Osteoblast (primary cell): ENCODE results near the gene CACHD1. TPM values are rescaled to one million over a fixed set of nuclear protein-coding genes. Genes with fewer than 3 reads are reported as not detected.

ENCODE experiments used
- DNase-seq: peaks from one replicate; pipeline ENCODE4 v3.0.0; 2011; ENCODE audit warnings: low spot score, mixed read lengths; ENCODE audit not compliant: insufficient read length; ENCODE audit errors: missing footprints
- H2AFZ ChIP-seq: 2 replicates; pipeline ENCODE4 v1.6.0; 2011; ENCODE audit warnings: mild to moderate bottlenecking, low read length
- H3K27ac ChIP-seq: 2 replicates; pipeline ENCODE4 v1.5.1; 2011; ENCODE audit warnings: mild to moderate bottlenecking, low read depth, low read length, moderate library complexity
- H3K27me3 ChIP-seq: 2 replicates; pipeline ENCODE4 v1.6.0; 2012; ENCODE audit warnings: mild to moderate bottlenecking, control low read depth, inconsistent platforms, low read length, moderate library complexity; ENCODE audit not compliant: insufficient read depth
- H3K36me3 ChIP-seq: 2 replicates; pipeline ENCODE4 v1.5.1; 2011; ENCODE audit warnings: mild to moderate bottlenecking, low read length, control low read depth, moderate library complexity; ENCODE audit not compliant: insufficient read depth
- H3K4me1 ChIP-seq: 2 replicates; pipeline ENCODE4 v1.5.1; 2011; ENCODE audit warnings: mild to moderate bottlenecking, low read length, control low read depth, moderate library complexity; ENCODE audit not compliant: insufficient read depth
- H3K4me2 ChIP-seq: 2 replicates; pipeline ENCODE4 v1.6.0; 2011; ENCODE audit warnings: mild to moderate bottlenecking, low read length; ENCODE audit not compliant: insufficient read depth
- H3K4me3 ChIP-seq: fragments of 200-600 bp; sonication (generic); 3 replicates; pipeline ENCODE4 v1.5.1; 2012; ENCODE audit warnings: mild to moderate bottlenecking, low read length, inconsistent platforms; ENCODE audit not compliant: insufficient read depth
- H3K79me2 ChIP-seq: 2 replicates; pipeline ENCODE4 v1.6.0; 2012; ENCODE audit warnings: mild to moderate bottlenecking, low read length, control low read depth, inconsistent platforms; ENCODE audit not compliant: insufficient read depth
- H3K9me3 ChIP-seq: 2 replicates; pipeline ENCODE4 v1.5.1; 2011; ENCODE audit warnings: low read depth, low read length, control low read depth
- H4K20me1 ChIP-seq: 2 replicates; pipeline ENCODE4 v1.6.0; 2012; ENCODE audit warnings: mild to moderate bottlenecking, low read length, control low read depth; ENCODE audit not compliant: insufficient read depth
- total RNA-seq: library from RNA; depleted of rRNA; stranded (reverse); fragments of >200 nt; gene quantifications from 2 replicates; pipeline ENCODE4 v1.2.3, GENCODE V29; 2012
- TF ChIP-seq, protein P1 (sequence below): IDR thresholded peaks from 2 replicates; pipeline ENCODE4 v1.5.1; 2011; ENCODE audit warnings: mild to moderate bottlenecking, low read depth, low read length, moderate library complexity; ENCODE audit errors: extremely low read depth

CACHD1 gene
- total RNA-seq, 1 donor = 5.1 TPM

DNA sequence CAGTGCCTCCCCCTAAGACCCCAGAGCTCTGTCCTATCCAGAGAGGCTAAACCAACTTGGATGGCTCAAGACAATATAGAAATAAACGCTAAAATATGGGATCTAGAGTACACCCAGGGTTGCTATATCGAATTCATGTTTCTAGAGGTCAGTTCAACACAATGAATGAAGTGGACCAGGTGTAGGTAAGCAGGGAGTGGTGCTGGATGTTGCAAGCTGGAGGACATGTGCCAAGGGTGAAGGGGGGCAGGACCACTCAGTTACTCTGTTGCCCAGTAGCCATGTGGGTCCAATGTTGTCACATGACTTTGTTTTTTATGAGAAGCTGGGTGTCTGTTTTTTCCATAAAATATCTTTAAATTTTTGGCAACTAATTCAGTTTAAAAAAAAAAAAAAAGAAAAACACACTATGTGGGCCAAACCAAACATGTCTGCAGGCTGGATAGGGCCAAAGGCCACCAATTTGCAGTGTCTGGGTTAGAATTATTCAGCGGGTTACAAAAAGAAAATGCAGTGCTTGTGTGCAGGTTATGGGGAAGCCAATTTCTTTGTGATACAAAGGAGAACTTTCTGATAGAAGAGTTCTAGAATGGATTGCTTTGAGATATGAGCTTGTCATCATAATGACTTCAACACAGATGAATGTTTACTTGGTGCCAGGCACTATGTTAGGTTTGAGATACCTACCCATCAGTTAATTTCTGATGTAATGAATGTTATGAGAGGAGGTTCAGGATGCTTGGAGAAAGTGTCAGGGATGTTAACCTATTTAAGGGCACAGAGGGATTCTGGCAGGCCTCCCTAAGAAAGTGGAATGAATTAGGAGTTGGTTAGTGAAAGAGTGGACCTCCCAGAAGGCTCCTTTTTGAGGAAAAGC, 8.9 kb downstream of the CACHD1 start:
- Histone ChIP-seq H3K4me2 (no peak overlapping the region), H3K27ac (no peak overlapping the region), H3K9me3 (no peaks in the 10 kb centered on the region), H3K4me1 (peaks cover 23% of the 10 kb centered on the region), H2AFZ (no peak overlapping the region), H3K27me3 (peaks cover 3% of the 10 kb centered on the region), H4K20me1 (peaks cover 7% of the 10 kb centered on the region), H3K79me2 (peaks cover 5% of the 10 kb centered on the region), H3K4me3 (no peak overlapping the region), H3K36me3 (no peaks in the 10 kb centered on the region)
- TF ChIP-seq, protein P1, sequence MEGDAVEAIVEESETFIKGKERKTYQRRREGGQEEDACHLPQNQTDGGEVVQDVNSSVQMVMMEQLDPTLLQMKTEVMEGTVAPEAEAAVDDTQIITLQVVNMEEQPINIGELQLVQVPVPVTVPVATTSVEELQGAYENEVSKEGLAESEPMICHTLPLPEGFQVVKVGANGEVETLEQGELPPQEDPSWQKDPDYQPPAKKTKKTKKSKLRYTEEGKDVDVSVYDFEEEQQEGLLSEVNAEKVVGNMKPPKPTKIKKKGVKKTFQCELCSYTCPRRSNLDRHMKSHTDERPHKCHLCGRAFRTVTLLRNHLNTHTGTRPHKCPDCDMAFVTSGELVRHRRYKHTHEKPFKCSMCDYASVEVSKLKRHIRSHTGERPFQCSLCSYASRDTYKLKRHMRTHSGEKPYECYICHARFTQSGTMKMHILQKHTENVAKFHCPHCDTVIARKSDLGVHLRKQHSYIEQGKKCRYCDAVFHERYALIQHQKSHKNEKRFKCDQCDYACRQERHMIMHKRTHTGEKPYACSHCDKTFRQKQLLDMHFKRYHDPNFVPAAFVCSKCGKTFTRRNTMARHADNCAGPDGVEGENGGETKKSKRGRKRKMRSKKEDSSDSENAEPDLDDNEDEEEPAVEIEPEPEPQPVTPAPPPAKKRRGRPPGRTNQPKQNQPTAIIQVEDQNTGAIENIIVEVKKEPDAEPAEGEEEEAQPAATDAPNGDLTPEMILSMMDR = no peak
- DNase-seq = no peak

DNA sequence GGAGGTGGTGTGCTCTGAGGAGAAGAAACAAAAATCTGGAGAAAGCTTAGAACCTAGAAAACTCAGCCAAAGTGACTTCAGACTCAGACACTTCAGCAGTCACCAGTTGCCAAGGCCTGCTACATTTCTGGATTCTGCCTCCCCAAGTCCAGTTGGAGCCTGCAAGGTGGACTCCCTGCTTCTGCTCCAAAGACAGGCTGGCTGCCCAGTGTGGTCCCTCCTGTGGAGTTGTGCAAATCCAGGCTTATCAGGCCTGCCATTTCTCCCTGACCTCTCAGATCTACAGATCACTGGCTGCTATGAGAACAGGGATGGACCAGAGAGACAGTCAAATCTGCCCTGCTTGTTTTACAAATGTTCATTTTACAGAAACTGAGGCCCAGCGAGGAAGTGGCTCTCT, 9.9 kb downstream of the CACHD1 start:
- H3K9me3 ChIP-seq = no peaks in the 10 kb centered on the region
- H2AFZ ChIP-seq = no peak overlapping the region
- no peaks in the 10 kb centered on the region for H3K36me3 ChIP-seq
- no peak overlapping the region for H3K4me3 ChIP-seq
- H3K4me1 ChIP-seq = peaks cover 23% of the 10 kb centered on the region
- H3K27ac ChIP-seq = no peak overlapping the region
- no peak for DNase-seq
- peaks cover 3% of the 10 kb centered on the region for H3K27me3 ChIP-seq
- H3K4me2 ChIP-seq = no peak overlapping the region
- TF ChIP-seq, protein P1 = no peak
- H4K20me1 ChIP-seq = peaks cover 7% of the 10 kb centered on the region
- H3K79me2 ChIP-seq = peaks cover 5% of the 10 kb centered on the region

DNA sequence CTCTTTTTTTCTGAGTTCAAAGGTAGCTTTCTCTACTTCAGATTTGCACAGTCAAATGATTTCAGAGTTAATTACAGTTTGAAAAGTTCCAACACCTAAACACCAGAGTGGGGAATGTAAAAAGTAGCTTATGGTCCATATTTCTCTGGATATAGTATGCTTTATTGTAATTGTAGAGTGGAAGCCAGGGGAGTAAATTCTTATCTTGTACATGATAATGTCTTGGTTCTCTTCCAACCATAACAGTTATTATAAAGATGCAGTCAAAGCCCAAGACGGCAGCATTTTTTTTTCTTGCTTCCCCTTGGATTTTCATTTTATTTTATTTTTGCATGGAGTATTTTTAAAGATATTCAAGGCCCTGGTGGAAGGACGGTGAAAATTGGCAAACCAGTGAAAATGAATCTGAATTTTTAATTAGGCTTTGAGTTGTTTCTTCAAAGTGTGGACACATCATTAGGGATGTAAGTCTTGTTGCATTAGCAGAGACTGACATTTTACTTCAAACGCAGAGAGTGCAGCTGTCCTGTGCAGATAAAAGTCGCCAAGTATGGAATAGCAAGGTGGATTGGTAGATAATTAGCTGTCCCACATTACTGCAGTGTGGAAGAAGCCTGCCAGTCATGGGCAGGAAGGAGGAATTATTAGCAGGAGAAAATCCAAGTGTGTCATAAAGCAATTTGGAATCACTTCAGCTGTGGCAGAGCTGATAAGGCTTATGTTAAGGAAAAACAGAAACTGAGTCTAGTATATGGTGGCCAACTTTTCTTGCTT, 11.3 kb downstream of the CACHD1 start:
- TF ChIP-seq, protein P1 = no peak
- Histone ChIP-seq H3K27ac (no peak overlapping the region), H3K4me3 (no peak overlapping the region), H3K4me1 (peaks cover 18% of the 10 kb centered on the region), H4K20me1 (peaks cover 2% of the 10 kb centered on the region), H3K36me3 (no peaks in the 10 kb centered on the region), H3K9me3 (no peaks in the 10 kb centered on the region), H2AFZ (no peak overlapping the region), H3K79me2 (peaks cover 5% of the 10 kb centered on the region), H3K27me3 (peaks cover 3% of the 10 kb centered on the region), H3K4me2 (no peak overlapping the region)
- DNase-seq = no peak

DNA sequence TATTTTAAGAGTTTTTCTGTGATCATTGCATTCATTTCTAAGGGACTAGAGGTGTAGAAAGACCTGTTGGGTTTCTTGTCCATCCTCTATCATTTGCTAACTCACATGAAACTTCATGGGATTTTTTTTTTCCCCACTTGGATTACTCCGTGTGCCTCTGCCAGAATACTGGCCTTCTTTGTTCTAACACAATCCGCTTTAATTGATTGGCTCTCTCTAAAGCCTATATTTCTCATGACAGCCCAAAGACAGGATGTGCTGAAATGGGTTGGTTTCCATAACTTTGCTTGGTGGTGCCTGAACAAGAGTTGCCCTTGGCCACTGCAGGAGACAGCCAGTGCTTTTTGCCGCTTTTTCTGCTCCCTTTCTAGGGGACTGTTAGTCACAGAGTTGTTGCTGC, 12.2 kb downstream of the CACHD1 start:
- H3K4me2 ChIP-seq = no peak overlapping the region
- TF ChIP-seq, protein P1 = no peak
- no peak overlapping the region for H3K4me3 ChIP-seq
- no peaks in the 10 kb centered on the region for H3K9me3 ChIP-seq
- no peaks in the 10 kb centered on the region for H3K36me3 ChIP-seq
- H2AFZ ChIP-seq = no peak overlapping the region
- H4K20me1 ChIP-seq = peaks cover 2% of the 10 kb centered on the region
- peaks cover 8% of the 10 kb centered on the region for H3K4me1 ChIP-seq
- peaks cover 6% of the 10 kb centered on the region for H3K27me3 ChIP-seq
- peaks cover 5% of the 10 kb centered on the region for H3K79me2 ChIP-seq
- DNase-seq = no peak
- H3K27ac ChIP-seq = no peak overlapping the region
